Stomach (tissue), 4 donors: ENCODE data around the gene DAB1.

Experiments used
- EP300 ChIP-seq: sonication (generic); formaldehyde crosslinking; IDR thresholded peaks from one replicate; pipeline ENCODE4 v1.6.1; 2017; ENCODE audit warnings: antibody characterized with exemption
- POLR2A ChIP-seq, 4 donors: fragments of 450-650 bp; IDR thresholded peaks; one replicate each; pipeline ENCODE4 v1.6.1; 2016; ENCODE audit warnings: antibody characterized with exemption in 4 of 4, control low read depth in 2 of 4, mild to moderate bottlenecking in 1 of 4, moderate library complexity in 1 of 4
- TF ChIP-seq, protein P1 (sequence below), 7 experiments: fragments of 450-650 bp in 4 of 7; fragments of 200-600 bp in 3 of 7; sonication (generic) in 3 of 7; IDR thresholded peaks; one replicate each; pipeline ENCODE4 v1.5.1; 2016 to 2019; ENCODE audit warnings: antibody characterized with exemption in 7 of 7, control low read depth in 2 of 7, mild to moderate bottlenecking in 1 of 7

DNA sequence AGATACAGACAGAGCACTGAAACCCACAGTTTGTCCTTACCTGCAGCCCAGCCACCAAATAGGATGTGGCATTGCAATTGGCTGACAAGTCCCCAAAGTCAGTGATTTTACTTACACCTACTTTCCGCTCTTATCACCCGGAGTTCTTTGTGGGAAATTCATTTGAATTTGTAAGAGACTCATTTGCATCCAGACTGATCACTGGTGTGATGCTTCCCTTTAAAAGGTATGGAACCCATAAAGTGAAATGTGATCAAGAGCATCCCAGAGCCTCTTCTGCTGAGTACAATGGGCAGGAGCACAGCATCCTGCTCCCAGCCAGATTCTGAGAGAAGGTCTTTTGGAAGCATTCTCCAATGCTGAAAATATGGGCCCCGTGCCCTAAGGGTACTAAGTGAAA is 161.4 kb downstream of the DAB1 start:
- TF ChIP-seq, protein P1, sequence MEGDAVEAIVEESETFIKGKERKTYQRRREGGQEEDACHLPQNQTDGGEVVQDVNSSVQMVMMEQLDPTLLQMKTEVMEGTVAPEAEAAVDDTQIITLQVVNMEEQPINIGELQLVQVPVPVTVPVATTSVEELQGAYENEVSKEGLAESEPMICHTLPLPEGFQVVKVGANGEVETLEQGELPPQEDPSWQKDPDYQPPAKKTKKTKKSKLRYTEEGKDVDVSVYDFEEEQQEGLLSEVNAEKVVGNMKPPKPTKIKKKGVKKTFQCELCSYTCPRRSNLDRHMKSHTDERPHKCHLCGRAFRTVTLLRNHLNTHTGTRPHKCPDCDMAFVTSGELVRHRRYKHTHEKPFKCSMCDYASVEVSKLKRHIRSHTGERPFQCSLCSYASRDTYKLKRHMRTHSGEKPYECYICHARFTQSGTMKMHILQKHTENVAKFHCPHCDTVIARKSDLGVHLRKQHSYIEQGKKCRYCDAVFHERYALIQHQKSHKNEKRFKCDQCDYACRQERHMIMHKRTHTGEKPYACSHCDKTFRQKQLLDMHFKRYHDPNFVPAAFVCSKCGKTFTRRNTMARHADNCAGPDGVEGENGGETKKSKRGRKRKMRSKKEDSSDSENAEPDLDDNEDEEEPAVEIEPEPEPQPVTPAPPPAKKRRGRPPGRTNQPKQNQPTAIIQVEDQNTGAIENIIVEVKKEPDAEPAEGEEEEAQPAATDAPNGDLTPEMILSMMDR (IDR thresholded peaks at IDR 0.05): no peak
- no peak for TF ChIP-seq POLR2A (IDR thresholded peaks at IDR 0.05)
- TF ChIP-seq EP300: no peak
